ENCODE measurements around the gene PLA2G4B. TPM values are rescaled to one million over a fixed set of nuclear protein-coding genes. Genes with fewer than 3 reads are reported as not detected.
"Not testable (repeated sequence)": the region's sequence is repeated elsewhere in the genome, so short reads cannot be mapped to it uniquely, and the experiment has no call there.

Gene PLA2G4B
- total RNA-seq, 1 donor from 2014 or later, result 1.2 TPM

DNA sequence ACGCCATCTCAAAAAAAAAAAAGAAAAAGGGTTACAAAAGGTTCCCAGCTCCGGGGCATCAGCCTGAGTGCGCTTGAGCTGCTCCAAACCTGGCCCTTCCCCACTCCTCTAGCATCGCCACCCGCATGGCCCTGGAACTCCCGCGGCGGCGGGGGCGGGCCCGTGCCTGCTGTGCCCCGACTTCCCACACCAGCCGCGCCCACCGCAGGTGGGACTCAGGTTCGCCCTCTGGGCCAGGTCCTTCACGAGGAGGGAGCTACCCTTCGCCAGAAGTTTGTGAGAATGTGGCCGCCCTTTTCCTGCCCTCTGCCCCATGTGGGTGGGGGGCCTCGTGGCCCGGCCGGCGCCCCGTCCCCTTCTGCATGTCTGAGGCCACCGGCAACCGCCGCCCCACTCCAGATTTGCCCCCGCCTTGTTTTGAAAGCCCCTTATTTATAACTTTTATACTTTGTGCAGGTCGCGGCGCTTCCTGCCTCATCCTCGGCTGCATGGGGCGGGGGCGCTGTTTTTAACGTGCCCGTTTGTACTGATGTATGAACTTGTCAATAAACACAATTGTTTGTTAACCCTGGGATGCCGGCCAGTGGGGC is 11.3 kb upstream of the PLA2G4B start:
- TF ChIP-seq, protein P1, sequence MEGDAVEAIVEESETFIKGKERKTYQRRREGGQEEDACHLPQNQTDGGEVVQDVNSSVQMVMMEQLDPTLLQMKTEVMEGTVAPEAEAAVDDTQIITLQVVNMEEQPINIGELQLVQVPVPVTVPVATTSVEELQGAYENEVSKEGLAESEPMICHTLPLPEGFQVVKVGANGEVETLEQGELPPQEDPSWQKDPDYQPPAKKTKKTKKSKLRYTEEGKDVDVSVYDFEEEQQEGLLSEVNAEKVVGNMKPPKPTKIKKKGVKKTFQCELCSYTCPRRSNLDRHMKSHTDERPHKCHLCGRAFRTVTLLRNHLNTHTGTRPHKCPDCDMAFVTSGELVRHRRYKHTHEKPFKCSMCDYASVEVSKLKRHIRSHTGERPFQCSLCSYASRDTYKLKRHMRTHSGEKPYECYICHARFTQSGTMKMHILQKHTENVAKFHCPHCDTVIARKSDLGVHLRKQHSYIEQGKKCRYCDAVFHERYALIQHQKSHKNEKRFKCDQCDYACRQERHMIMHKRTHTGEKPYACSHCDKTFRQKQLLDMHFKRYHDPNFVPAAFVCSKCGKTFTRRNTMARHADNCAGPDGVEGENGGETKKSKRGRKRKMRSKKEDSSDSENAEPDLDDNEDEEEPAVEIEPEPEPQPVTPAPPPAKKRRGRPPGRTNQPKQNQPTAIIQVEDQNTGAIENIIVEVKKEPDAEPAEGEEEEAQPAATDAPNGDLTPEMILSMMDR (conservative IDR thresholded peaks at IDR 0.05; ENCODE audit: low read depth, low read length), result no peak
- H3K4me3 ChIP-seq (ENCODE audit: low read depth, low read length), result peak overlapping the region; percentile 92
- no peak for DNase-seq (ENCODE audit: low read depth)

DNA sequence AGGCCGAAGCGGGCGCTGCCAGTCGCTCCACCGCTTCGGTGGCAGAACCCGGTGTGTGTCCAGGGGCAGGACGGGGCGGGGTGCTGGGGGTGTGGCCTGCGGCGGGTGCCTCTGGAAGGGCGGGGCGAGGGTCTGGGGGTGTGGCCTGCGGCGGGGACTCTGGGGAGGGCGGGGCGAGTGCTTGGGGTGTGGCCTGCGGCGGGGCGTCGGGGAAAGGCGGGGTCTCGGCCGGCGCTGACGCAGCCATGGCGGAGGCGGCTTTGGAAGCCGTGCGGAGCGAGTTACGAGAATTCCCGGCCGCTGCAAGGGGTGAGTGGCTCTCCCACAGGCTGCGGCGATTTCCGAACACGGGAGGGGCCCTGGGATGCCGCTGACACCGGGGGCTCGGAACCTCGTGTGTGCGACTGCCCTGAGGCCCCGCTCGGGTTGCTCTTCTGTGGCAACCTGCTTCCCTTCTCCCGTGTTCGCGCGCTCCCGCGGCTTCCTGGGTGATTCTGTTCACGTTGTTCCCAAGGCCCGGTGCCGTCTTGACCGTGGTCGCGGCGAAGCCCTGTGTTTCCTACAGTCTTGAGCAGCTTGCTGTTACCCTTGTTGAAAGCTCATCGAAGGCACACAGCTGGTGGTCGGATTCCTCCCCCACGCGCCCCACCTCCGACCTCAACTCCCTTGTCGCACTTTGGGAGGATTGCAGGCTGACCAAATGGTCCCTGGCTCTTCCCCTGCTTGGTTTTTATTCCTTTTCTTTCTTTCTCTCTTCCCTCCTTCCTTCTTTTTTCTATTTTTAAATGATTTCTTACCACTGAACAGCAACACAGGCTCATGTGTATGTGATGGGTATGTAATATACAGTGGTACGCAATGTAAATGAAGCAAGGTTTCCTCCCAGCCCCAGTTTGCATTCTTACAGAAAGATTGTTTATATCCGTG is 10.5 kb upstream of the PLA2G4B start, which contains the start of gene JMJD7:
JMJD7 (plus strand) TSS at position 213 of the 927 bp plus-strand sequence; CDS start at position 246, 33 bp downstream.
- H3K4me3 ChIP-seq (ENCODE audit: low read depth, low read length), result peak within 1 kb of the TSS; percentile 92
- no peak for DNase-seq (ENCODE audit: low read depth)
- TF ChIP-seq, protein P1 (conservative IDR thresholded peaks at IDR 0.05; ENCODE audit: low read depth, low read length), result no peak

DNA sequence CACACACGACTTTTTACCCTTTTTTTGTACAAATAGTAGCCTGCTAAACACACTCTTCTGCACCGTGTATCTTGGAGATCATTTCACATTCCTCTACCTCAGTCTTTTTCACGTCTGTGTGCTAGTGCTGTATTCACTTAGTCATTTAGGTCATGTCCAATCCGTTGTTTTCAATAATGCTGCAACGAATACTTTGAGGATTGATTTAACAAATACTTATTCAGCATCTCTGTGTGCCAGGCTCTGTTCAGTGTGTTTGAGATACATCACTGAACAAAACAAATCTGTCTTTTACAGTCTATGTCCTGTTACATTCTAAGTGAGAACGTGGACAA is 9.9 kb upstream of the PLA2G4B start:
- H3K4me3 ChIP-seq (ENCODE audit: low read depth, low read length), result peak overlapping the region; percentile 92
- TF ChIP-seq, protein P1 (conservative IDR thresholded peaks at IDR 0.05; ENCODE audit: low read depth, low read length), result no peak
- DNase-seq (ENCODE audit: low read depth), result no peak

DNA sequence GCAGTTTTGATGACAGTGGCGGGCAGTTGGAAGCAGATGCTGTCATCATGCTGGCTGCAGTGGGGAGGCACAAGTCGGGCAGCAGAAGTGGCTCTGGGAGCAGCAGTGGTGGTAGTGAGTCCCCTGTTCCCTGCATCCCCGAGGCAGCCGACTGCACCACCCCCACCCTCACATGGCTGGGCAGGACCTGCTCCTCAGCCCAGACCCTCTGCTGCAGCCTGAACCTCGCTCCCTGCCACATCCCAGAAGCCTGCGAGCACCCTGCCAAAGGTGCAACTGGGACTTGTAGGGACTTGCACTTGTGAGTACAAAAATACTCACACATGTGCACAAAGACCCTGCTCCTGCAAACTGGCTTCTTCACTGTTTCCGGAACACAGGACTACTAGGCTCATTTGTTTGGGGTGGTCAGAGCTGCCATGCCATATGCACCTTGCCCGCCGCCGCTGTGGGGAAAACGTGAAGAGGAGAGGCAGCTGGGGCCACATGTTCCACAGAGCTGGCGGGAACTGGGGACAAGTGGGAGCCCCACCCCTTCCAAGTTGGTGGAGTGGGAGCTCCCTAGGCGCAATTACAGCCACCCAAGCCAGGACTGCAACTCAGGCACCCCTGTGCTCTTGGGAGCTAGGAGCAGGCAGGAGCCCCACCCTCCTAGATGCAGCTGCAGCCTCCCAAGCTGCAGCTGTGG is 8.5 kb upstream of the PLA2G4B start:
- TF ChIP-seq, protein P1 (conservative IDR thresholded peaks at IDR 0.05; ENCODE audit: low read depth, low read length), result no peak
- no peak overlapping the region for H3K4me3 ChIP-seq (ENCODE audit: low read depth, low read length)
- no peak for DNase-seq (ENCODE audit: low read depth)

DNA sequence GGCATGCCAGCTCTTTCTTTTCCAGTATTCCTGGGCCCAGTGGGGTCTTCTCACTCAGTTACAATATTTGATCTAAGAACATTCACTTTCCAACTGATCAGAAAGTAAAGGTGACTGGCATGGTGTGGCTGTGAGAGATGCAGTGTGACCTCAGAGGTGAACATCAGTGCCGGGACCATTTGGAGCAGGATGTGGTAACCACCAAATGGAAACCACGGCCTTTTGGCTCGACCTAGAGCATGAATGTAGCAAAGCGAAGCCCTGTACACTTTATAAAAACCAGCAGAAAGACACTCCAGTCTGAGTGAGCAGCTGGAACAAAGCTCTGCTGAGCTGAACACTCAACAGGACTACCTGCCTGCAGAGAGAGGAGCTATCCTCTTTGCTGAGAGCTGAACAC is 7.4 kb upstream of the PLA2G4B start:
- not testable (repeated sequence) for DNase-seq (ENCODE audit: low read depth)

DNA sequence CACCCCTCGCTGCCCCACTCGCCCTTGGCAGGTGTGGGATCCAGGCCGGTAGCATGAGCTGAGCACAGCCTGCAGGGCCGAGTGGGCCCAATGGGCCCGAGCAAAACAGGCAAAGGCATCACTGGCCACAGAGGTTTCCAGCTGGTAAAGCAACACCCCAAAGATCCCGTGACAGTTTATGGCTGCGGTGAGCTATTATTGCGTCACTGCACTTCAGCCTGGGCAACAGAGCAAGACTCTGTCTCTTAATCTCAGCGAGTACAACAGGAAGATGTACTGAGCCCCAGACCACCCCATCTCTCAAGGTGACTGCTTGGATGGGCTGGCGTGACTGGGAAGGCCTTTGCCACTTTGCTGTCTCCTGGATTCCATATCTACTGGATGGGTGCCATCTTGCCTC is 6.4 kb upstream of the PLA2G4B start:
- no peak overlapping the region for H3K4me3 ChIP-seq (ENCODE audit: low read depth, low read length)
- no peak for DNase-seq (ENCODE audit: low read depth)
- TF ChIP-seq, protein P1 (conservative IDR thresholded peaks at IDR 0.05; ENCODE audit: low read depth, low read length), result no peak

More for the DNA sequence above, 7.4 kb upstream of the PLA2G4B start:
- not testable (repeated sequence) for H3K4me3 ChIP-seq (ENCODE audit: low read depth, low read length)

DNA sequence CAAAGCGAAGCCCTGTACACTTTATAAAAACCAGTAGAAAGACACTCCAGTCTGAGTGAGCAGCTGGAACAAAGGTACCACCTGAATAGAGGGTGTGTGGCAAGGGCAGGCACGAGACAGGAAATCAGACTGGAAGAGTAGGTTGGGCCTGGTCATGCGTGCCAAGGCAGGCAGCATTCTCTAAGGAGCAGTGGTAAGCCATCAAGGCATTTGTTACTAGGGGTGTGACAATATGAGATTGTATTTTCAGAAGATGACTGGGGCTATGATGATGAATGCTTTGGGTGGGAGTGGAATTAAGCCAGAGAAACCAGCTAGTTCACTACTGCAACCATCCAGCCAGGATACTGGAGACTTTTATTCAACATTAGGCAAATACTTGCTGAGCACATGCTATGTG is 5.8 kb upstream of the PLA2G4B start:
- no peak for DNase-seq (ENCODE audit: low read depth)
- TF ChIP-seq, protein P1 (conservative IDR thresholded peaks at IDR 0.05; ENCODE audit: low read depth, low read length), result no peak
- H3K4me3 ChIP-seq (ENCODE audit: low read depth, low read length), result no peak overlapping the region
